ENCODE measurements around the gene RXRB.

The RXRB gene

GRCh38 chr6:33212857-33213165 lies 12.3 kb upstream of the RXRB start:
- no peak for DNase-seq (ENCODE audit: low read depth in 2 of 3, low spot score in 1 of 3)

GRCh38 chr6:33211666-33212422 lies 11.4 kb upstream of the RXRB start:
- DNase-seq (ENCODE audit: low read depth in 2 of 3, low spot score in 1 of 3): no peak

- no peak for DNase-seq (ENCODE audit: low read depth in 2 of 3, low spot score in 1 of 3)
Observed at GRCh38 chr6:33211136-33211535, 10.7 kb upstream of the RXRB start.

GRCh38 chr6:33209856-33210255 lies 9.4 kb upstream of the RXRB start:
- DNase-seq (ENCODE audit: low read depth in 2 of 3, low spot score in 1 of 3): no peak

GRCh38 chr6:33208091-33208967 lies 7.9 kb upstream of the RXRB start, which contains the start of gene RING1:
TSS of gene RING1 (plus strand) at chr6:33208500. CDS start at chr6:33208823, 323 bp downstream.
- peak; percentile 72 to 83 (median 73) for DNase-seq (ENCODE audit: low read depth in 2 of 3, low spot score in 1 of 3)

- no peak for DNase-seq (ENCODE audit: low read depth in 2 of 3, low spot score in 1 of 3)
Observed at GRCh38 chr6:33207552-33208090, 7.2 kb upstream of the RXRB start.

GRCh38 chr6:33206864-33207551 lies 6.5 kb upstream of the RXRB start:
- DNase-seq (ENCODE audit: low read depth in 2 of 3, low spot score in 1 of 3): no peak

- DNase-seq (ENCODE audit: low read depth in 2 of 3, low spot score in 1 of 3): no peak
Observed at GRCh38 chr6:33206027-33206863, 5.8 kb upstream of the RXRB start.

- peak; percentile 45 to 50 (median 46) for DNase-seq (ENCODE audit: low read depth in 2 of 3, low spot score in 1 of 3)
Observed at GRCh38 chr6:33205191-33206026, 4.9 kb upstream of the RXRB start.

- DNase-seq (ENCODE audit: low read depth in 2 of 3, low spot score in 1 of 3): peak; percentile 85 to 91 (median 89)
Observed at GRCh38 chr6:33204415-33205190, 4.1 kb upstream of the RXRB start, which contains the start of gene HSD17B8. TSS of gene HSD17B8 (plus strand) at chr6:33204655. CDS start at chr6:33204669, 14 bp downstream.

- no peak for DNase-seq (ENCODE audit: low read depth in 2 of 3, low spot score in 1 of 3)
Observed at GRCh38 chr6:33204165-33204414, 3.6 kb upstream of the RXRB start.

GRCh38 chr6:33203443-33204164 lies 3.1 kb upstream of the RXRB start:
- no peak for DNase-seq (ENCODE audit: low read depth in 2 of 3, low spot score in 1 of 3)

- DNase-seq (ENCODE audit: low read depth in 2 of 3, low spot score in 1 of 3): no peak
Observed at GRCh38 chr6:33202799-33203198, 2.3 kb upstream of the RXRB start.

GRCh38 chr6:33201935-33202334 lies 1.5 kb upstream of the RXRB start:
- DNase-seq (ENCODE audit: low read depth in 2 of 3, low spot score in 1 of 3): no peak

GRCh38 chr6:33201147-33201545 lies 681 bp upstream of the RXRB start:
- no peak for DNase-seq (ENCODE audit: low read depth in 2 of 3, low spot score in 1 of 3)

GRCh38 chr6:33199687-33200218 lies 712 bp downstream of the RXRB start:
- DNase-seq (ENCODE audit: low read depth in 2 of 3, low spot score in 1 of 3): peak in 2 of 3 donors; percentile 58 to 75

GRCh38 chr6:33198853-33199436 lies 1.5 kb downstream of the RXRB start:
- DNase-seq (ENCODE audit: low read depth in 2 of 3, low spot score in 1 of 3): no peak

Measured in stimulated activated CD4-positive, alpha-beta T cell treated with anti-CD3 and anti-CD28 coated beads, Interleukin-12 subunit alpha, Interleukin-12 subunit beta, amount 100 ng/mL, for 48 hours (primary cell).